ENCODE measurements around the gene TBC1D9B. TPM values are rescaled to one million over a fixed set of nuclear protein-coding genes. Genes with fewer than 3 reads are reported as not detected.
A peak's percentile ranks its signal among the peaks of the same experiment; 100 is the strongest.

TBC1D9B gene
- total RNA-seq, 3 donors from 2014 or later: 115 to 117 (median 116) TPM

GRCh38 chr5:179822444-179822990 is 85.2 kb downstream of the TBC1D9B start:
- no peaks in the 10 kb centered on the region for H3K9me3 ChIP-seq
- no peak for ATAC-seq

DNA sequence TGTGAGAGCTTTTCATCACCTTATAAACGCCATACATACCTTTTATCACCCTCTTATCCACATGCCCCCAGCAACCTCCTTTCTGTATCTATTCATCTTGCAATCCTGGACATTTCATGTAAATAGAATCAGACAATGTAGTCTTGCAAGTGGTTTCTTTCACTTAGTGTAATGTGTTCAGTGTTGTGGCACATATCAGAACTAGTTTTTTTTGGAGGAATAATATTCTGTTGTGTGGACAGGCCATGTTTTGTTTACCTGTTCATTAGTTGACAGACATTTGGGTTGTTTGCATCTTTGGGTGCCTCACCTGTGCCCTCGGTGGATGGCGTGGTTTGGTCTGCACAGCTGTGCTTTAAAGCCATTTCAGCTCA is 85.7 kb downstream of the TBC1D9B start:
- no peaks in the 10 kb centered on the region for H3K9me3 ChIP-seq
- intact Hi-C loops (cut with DNase I, micrococcal nuclease): no loop called here
- peak overlapping the region; percentile 100 for H3K4me3 ChIP-seq
- DNase-seq: no peak
- no peak for ATAC-seq
- no peak for TF ChIP-seq CTCF (IDR thresholded peaks at IDR 0.05)
- H3K4me1 ChIP-seq (ENCODE audit: low read depth): peaks cover 79% of the 10 kb centered on the region
- H3K36me3 ChIP-seq (ENCODE audit: low read depth): peaks cover 4% of the 10 kb centered on the region

More at GRCh38 chr5:179822444-179822990, 85.2 kb downstream of the TBC1D9B start:
- H3K4me1 ChIP-seq (ENCODE audit: low read depth): peaks cover 79% of the 10 kb centered on the region
- TF ChIP-seq CTCF (IDR thresholded peaks at IDR 0.05): no peak
- peaks cover 4% of the 10 kb centered on the region for H3K36me3 ChIP-seq (ENCODE audit: low read depth)
- intact Hi-C loops (cut with DNase I, micrococcal nuclease): no loop called here
- H3K4me3 ChIP-seq: no peak overlapping the region
- DNase-seq: peak in 2 of 3 donors; percentile 34 to 53

DNA sequence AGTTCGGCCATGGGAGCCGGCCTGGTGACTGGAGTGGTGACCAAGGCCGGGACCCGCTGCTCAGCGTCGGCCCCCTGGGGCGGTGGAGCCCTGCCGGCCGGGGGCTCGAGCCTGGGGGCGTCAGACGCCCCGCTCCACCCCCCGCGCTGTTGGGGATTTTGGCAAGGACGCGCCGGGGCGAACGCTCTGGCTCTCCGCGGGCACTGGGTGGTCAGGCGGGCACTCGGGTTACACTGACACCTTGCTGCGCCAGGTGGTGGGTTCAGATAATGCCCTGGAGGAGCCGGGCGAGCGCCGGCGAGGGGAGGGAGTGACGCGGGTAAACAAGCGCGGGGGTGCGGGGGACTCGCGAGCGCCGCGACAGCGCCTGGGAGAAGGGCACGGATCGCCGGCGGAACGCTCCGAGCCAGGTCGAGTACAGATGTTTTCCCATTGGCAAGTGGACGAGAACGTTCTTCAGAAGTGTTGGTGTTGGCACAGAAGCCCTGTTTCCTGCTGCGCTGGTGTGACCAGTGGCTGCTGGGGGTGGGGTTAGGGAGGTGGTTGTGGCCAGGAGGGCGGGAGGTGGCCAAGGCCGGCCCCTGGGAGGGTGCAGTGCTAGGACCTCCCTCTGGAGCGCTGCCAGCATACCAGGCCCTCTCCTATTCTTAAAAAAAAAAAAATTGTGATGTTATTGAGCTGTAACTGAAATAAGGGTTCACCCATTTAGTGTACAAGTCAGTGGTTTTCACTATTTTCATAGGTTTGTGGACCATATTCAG is 86.2 kb downstream of the TBC1D9B start:
- no peak for TF ChIP-seq CTCF (IDR thresholded peaks at IDR 0.05)
- ATAC-seq: peak; percentile 68
- Histone ChIP-seq H3K4me3 (peak overlapping the region; percentile 100), H3K4me1 (ENCODE audit: low read depth) (peaks cover 77% of the 10 kb centered on the region), H3K36me3 (ENCODE audit: low read depth) (peaks cover 4% of the 10 kb centered on the region), H3K9me3 (no peaks in the 10 kb centered on the region)
- peak; percentile 96 to 98 (median 97) for DNase-seq
- intact Hi-C loops (cut with DNase I, micrococcal nuclease): no loop called here

DNA sequence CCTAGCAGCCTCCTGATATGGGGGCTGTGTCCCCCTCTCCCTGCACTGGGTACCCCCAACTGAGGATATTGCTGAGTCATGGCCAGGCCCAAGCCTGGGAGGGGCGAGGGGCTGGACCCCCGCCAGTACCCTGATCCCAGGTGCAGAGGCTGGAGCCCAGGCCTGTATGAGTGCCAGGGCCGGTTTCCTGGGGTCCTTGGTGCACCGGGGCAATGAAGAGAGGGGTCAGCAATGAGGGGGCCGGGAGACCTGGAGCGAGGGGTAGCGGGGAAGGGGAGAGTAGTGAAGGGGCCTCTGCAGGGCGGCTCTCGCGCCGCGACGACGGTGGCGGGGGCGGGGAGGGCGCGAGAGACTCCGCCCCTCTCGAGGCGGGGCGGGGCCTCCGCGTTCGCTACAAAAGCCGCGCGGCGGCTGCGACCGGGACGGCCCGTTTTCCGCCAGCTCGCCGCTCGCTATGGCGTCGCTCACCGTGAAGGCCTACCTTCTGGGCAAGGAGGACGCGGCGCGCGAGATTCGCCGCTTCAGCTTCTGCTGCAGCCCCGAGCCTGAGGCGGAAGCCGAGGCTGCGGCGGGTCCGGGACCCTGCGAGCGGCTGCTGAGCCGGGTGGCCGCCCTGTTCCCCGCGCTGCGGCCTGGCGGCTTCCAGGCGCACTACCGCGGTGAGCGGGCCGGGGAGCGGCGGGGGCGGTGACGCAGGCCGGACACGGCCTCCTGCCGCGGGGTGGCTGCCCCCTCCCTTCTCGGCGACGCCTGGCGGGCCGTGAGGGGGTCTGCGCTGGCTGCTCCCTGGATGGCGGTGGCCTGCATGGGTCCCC is 87.0 kb downstream of the TBC1D9B start, which contains the start of gene SQSTM1:
Gene SQSTM1, plus strand, starts transcription at position 423 of the 815 bp plus-strand sequence. Its CDS starts 32 bp downstream, at position 455.
- H3K4me1 ChIP-seq (ENCODE audit: low read depth): peaks cover 69% of the 10 kb centered on the region
- no peak for TF ChIP-seq CTCF (IDR thresholded peaks at IDR 0.05)
- DNase-seq (peak; percentile 84 to 93 (median 90)), ATAC-seq (peak; percentile 72)
- H3K36me3 ChIP-seq (ENCODE audit: low read depth): peaks cover 4% of the 10 kb centered on the region
- H3K4me3 ChIP-seq: peak within 1 kb of the TSS; percentile 100
- no peaks in the 10 kb centered on the region for H3K9me3 ChIP-seq
- intact Hi-C loops (cut with DNase I, micrococcal nuclease): no loop called here

GRCh38 chr5:179820127-179820482 is 87.6 kb downstream of the TBC1D9B start:
- H3K4me3 ChIP-seq: peak overlapping the region; percentile 100
- intact Hi-C loops (cut with DNase I, micrococcal nuclease): no loop called here
- no peak for TF ChIP-seq CTCF (IDR thresholded peaks at IDR 0.05)
- no peaks in the 10 kb centered on the region for H3K9me3 ChIP-seq
- no peak for ATAC-seq
- peaks cover 63% of the 10 kb centered on the region for H3K4me1 ChIP-seq (ENCODE audit: low read depth)
- no peak for DNase-seq
- H3K36me3 ChIP-seq (ENCODE audit: low read depth): peaks cover 4% of the 10 kb centered on the region
